Panc1 (cell line): ENCODE measurements around the gene NNAT.

ENCODE experiments used
- CTCF ChIP-seq: fragments of 450-650 bp; IDR thresholded peaks from 2 replicates; pipeline ENCODE4 v1.5.1; 2017; ENCODE audit warnings: mild to moderate bottlenecking
- POLR2AphosphoS5 ChIP-seq: IDR thresholded peaks from 2 replicates; pipeline ENCODE4 v1.6.1; 2012; ENCODE audit warnings: mild to moderate bottlenecking, low read depth, low read length, moderate library complexity
- REST ChIP-seq, 2 experiments: IDR thresholded peaks; 2 replicates each; pipeline ENCODE4 v1.6.1; 2011 to 2012; ENCODE audit warnings: low read depth in 2 of 2, control low read depth in 1 of 2, low read length in 1 of 2, mild to moderate bottlenecking in 1 of 2, moderate library complexity in 1 of 2; ENCODE audit not compliant: insufficient read depth in 1 of 2
- SIN3A ChIP-seq: IDR thresholded peaks from 2 replicates; pipeline ENCODE4 v1.6.1; 2012; ENCODE audit warnings: low read depth, mild to moderate bottlenecking, low read length, moderate library complexity, borderline replicate concordance; ENCODE audit not compliant: insufficient read depth
- TCF7L2 ChIP-seq: IDR thresholded peaks from 2 replicates; pipeline ENCODE4 v1.6.1; 2011; ENCODE audit warnings: mild to moderate bottlenecking, low read depth, low read length, inconsistent platforms

DNA sequence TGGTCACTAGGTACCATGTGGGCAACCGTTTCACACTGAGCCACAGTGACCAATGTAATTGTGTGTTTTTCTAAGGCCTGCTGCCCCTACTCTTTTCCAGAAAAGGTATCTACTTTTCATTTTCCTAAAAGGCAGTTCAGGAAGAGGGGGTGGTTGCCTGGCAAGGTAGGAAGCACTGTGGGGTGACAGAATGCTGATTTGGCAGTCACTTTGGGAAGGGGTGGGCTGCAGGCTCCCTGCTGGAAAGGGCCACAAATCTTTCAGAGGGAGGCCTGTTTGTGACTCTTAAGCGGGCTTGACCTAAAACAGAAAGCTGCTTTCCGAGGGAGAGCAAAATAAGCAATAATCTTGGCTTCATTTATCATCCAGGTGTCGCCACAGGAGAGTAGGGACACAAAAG lies 5.2 kb upstream of the NNAT start:
- no peak for TF ChIP-seq CTCF
- TF ChIP-seq REST (IDR thresholded peaks at IDR 0.05; ENCODE audit: insufficient read depth in 1 of 2, low read depth in 2 of 2, low read length in 1 of 2) = no peak
- TF ChIP-seq SIN3A = no peak
- TF ChIP-seq POLR2AphosphoS5 = no peak
- TF ChIP-seq TCF7L2 = no peak
